GM18498 (cell line): ENCODE results near the gene ZBTB11.
"Not testable (repeated sequence)": the region's sequence is repeated elsewhere in the genome, so short reads cannot be mapped to it uniquely, and the experiment has no call there.

Source experiments
- ATAC-seq: cut with Tn5 transposase; IDR thresholded peaks from one replicate; pipeline ENCODE4 v1.9.1; 2021; ENCODE audit warnings: mild to moderate bottlenecking, moderate library complexity; ENCODE audit not compliant: unreplicated experiment

Gene ZBTB11

DNA sequence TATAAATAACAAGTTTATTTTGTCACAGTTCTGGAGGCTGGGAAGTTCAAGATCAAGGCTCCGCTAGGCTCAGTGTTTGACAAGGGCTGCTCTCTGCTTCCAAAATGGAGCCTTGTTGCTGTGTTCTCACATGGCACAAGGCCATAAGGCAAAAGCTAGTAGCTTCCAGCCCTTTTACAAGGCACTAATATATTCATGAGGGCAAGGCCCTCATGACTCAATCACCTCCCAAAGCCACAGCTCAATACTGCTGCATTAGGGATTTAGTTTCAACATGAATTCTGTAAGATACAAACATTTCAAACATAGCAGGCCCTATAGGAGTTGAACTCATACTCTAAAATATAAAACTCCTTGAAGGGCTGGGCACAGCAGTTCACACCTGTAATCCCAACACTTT is 30.2 kb downstream of the ZBTB11 start:
- ATAC-seq: no peak

DNA sequence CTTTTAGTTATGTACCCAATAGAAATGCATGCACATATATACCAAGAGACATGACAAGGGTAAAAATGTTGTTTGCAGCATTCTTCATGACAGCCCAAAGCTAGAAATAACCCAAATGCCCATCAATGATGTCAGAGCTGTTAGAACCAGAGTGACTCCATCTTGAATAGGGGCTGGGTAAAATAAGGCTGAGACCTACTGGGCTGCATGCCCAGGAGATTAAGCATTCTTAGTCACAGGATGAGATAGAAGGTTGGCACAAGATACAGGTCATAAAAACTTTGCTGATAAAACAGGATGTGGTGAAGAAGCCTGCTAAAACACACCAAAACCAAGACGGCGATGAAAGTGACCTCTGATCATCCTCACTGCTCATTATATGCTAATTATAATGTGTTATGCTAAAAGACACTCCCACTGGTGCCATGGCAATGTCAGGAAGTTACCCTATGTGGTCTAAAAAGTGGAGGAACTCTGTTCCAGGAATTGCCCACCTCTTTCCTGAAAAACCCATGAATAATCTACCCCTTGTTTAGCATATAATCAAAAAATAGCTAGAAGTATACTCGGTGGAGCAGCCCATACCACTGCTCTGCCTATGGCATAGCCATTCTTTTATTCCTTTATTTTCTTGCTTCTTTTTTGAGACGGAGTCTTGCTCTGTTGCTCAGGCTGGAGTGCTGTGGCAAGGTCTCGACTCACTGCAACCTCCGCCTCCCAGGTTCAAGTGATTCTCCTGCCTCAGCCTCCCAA is 32.9 kb downstream of the ZBTB11 start:
- ATAC-seq: peak; percentile 81

DNA sequence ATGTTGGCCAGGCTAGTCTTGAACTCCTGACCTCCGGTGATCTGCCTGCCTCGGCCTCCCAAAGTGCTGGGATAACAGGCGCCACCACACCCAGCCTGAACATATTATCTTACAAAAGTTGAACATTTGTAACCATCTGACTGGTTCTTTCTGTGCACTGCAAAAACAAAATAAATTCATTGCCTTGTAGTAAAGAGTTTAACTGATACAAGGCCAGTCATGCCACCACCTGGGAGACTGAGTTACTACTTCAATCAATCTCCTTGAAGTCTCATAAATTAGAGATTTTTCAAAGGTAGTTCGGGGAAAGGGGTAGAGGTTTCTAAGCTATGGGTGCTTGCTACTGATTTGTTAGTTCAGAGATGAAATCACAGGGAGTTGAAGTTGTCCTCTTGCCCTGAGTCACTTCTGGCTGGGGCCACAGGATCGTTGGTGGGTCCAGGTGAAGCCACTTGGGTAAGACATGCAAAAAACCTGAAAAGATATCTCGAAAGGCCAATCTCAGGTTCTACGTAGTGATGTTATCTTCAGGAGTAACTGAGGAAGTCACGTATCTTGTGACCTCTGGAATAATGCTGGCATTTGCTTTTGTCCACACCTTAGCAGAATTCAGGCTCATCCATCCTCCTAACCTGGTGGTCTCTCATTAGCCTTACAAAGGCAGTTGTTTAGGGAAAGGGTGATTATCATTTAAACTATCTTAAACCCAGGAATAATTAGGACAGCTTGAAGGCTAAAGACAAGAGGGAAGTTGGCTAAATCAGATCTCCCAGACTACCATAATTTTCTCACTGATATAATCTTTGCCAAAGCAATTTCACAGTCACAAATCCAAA is 33.7 kb downstream of the ZBTB11 start:
- no peak for ATAC-seq

DNA sequence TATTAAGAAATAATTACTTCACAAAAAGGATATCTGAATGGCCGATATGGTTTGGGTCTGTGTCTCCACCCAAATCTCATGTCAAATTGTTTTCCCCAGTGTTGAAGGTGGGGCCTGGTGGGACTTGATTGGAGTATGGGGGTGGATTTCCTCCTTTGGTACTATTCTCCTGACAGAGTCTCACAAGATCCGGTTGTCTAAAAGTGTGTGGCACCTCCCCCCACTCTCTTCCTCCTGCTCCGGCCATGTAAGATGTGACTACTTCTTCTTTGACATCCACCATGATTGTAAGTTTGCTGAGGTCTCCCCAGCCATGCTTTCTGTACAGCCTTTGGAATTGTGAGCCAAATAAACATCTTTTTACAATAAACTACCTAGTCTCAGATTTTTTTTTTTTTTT is 34.5 kb downstream of the ZBTB11 start:
- no peak for ATAC-seq

DNA sequence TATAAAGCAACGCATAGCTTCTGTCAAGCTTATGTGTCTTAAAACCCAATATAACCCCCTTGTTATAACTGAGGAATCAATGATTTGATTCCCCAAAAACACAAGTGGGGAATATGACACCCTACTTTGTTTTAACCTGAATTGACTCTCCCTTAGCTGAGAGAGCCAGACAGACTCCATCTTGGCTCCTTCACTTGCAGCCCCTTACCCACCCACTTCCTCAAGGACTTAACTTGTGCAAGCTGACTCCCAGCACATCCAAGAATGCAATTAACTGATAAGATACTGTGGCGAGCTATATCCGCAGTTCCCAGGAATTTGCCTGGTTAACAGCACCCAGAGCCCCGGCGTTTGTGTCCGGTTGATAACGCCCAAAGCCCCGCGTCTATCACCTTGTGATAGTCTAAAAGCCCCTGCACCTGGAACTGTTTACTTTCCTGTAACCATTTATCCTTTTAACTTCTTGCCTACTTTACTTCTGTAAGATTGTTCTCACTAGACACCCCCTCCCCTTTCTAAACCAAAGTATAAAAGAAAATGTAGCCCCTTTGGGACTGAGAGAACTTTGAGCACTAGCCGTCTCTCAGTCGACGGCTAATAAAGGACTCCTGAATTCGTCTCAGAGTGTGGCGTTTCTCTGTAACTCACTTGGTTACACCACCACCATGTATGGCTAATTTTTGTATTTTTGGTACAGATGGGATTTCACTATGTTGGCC is 35.4 kb downstream of the ZBTB11 start:
- ATAC-seq: not testable (repeated sequence)

- ATAC-seq: no peak
Measured at GRCh38 chr3:101640256-101640655, 36.7 kb downstream of the ZBTB11 start.

DNA sequence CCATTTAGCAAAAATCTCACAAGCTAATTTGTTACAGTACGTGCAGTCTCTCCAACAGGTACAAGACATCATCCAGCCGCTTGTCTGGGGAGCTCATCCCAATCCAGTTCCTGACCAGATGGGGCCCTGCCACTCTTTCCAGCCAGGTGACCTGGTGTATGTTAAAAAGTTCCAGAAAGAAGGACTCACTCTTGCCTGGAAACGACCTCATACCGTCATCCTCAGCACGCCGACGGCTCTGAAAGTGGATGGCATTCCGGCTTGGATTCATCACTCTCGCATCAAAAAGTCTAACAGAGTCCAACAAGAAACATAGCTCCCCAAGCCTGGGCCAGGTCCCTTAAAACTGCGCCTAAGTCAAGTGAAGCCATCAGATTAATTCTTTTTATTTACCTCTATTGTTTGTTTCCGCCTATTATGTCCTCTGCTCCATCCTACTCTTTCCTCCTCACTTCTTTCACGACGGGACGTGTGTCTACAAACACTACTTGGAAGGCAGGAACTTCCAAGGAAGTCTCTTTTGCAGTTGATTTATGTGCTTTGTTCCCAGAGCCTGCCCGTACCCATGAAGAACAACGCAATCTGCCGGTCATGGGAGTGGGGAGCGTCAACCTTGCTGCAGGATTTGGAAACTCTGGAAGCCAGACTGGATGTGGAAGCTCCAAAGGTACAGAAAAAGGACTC is 37.5 kb downstream of the ZBTB11 start:
- no peak for ATAC-seq

DNA sequence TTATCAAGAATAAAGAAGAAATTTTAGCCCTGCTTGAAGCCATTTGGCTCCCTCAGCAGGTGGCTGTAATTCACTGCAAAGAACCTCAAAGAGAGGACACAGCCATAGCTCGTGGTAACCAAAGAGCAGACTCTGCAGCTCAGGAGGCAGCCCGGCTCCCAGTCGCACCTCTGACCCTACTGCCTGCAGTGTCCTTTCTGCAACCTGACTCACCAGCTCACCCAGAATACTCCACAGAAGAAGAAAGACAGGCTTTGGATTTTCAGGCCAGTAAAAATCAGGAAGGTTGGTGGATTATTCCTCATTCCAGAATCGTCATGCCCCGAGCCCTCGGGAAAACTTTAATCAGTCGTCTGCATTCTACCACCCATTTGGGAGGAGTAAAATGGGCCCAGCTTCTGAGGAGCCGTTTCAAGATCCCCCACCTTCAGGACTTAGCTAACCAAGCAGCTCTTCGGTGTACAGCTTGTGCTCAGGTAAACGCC is 38.6 kb downstream of the ZBTB11 start:
- ATAC-seq: no peak

GRCh38 chr3:101637451-101637850 is 39.5 kb downstream of the ZBTB11 start:
- no peak for ATAC-seq

DNA sequence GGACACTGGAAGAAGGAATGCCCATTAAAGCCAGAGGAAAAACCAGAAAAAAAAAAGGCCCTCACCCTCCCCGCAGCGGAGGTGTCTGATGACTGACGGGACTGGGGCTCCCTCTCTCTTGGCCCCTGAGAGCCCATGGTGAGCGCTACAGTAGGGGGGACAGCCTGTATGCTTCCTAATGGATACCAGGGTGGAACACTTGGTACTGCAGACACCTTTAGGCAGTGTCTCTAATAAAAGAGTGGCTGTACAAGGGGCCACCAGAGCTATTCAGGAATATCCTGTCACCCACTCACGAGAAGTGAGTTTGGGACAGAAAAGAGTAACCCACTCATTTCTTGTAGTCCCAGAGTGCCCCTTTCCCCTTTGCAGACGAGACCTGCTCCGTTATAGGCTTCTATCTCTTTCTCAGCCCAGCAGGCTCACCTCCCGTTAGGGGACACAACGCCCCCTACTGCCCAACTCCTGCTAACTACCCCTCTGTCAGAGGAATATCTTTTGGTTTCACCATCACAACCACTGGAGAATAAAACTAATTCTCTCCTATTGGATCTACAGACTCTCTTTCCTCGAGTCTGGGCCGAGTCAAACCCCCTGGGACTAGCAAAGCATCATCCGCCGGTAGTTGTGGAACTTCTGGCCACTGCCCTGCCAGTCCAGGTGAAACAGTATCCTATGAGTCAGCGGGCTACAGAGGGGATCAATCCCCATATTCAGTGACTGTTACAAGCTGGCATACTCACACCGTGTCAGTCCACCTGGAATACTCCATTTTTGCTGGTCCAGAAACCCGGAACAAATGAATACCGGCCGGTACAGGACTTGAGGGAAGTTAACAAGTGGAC is 40.8 kb downstream of the ZBTB11 start:
- peak; percentile 92 for ATAC-seq

GRCh38 chr3:101635345-101635744 is 41.6 kb downstream of the ZBTB11 start:
- no peak for ATAC-seq

GRCh38 chr3:101634591-101635196 is 42.2 kb downstream of the ZBTB11 start:
- ATAC-seq: no peak

DNA sequence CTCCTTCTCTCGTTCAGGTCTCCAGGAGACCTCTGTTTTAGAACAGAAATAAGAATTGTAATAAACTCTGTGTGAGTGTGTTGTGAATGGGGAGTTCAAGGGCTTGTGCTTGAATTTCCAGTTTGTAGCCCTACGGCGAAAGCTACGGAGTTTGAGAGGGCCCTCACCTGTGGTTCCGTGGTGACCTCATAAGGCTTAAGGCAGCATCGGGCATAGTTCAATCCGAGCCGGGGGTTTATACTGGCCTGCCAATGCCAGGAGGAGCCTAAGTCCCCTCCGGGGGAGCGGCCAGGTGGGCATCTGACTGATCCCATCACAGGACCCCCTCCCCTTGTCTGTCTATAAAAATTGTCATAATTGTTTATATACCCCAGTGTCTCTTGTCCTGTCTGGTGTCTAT is 43.7 kb downstream of the ZBTB11 start:
- no peak for ATAC-seq

- no peak for ATAC-seq
Measured at GRCh38 chr3:101632586-101632985, 44.3 kb downstream of the ZBTB11 start.

- ATAC-seq: not testable (repeated sequence)
Measured at GRCh38 chr3:101631959-101632358, 45.0 kb downstream of the ZBTB11 start.

DNA sequence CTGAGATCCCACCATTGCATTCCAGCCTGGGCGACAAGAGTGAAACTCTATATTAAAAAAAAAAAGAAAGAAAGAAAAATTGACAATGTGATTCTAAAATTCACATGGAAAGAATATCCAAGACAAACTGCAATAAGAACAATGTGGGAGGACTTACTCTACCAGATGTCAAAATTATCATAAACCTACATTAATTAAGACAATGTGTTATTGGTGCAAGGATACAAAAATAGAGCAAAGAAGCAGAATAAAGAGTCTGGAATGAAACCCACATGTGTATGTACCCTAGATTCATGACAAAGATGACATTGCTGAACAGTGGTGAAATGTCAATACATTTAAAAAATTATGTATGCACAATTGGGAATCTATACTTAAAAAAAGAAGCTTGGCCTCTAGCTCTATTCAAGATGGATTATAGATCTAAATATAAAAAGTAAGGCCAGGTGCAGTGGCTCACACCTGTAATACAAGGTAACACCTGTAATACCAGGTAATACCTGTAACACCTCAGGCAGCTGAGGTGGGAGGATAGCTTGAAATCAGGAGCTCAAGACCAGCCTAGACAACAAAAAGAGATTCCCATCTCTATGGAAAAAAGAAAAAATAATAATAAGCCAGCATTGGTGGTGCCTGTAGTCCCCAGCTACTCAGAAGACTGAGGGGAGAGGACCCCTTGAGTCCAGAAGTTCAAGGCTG is 45.7 kb downstream of the ZBTB11 start:
- ATAC-seq: no peak

DNA sequence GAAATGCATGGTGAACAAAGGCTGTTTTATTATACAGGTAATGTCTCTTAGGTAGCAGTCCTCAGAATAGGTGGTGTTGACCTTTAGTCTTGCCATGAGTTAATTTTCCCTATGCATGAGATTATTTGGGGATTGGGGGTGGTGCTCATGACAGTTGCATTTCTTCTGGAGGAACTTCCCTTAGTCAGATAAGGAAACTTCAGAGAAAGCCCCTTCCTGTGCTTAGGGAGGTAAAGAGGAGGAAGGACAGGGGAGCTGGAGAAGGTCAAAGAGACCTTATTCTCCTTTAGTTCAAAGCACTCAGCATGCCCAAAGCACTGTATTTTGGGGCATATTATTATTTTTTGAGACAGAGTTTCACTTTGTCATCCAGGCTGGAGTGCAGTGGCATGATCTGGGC is 47.7 kb downstream of the ZBTB11 start:
- ATAC-seq: no peak

- no peak for ATAC-seq
Measured at GRCh38 chr3:101625879-101626278, 51.1 kb downstream of the ZBTB11 start.

GRCh38 chr3:101624857-101625256 is 52.1 kb downstream of the ZBTB11 start:
- no peak for ATAC-seq
